Duodenal mucosa (tissue), 2 donors: Measurements from ENCODE around the gene UNC5A.

ENCODE experiments used
- H3K27ac ChIP-seq: one replicate; pipeline ENCODE4 v1.7.0; 2013; ENCODE audit warnings: low read depth, low read length
- H3K27me3 ChIP-seq, 2 donors: one replicate each; pipeline ENCODE4 v1.7.0; 2013; ENCODE audit warnings: low read length in 2 of 2, control low read depth in 1 of 2; ENCODE audit not compliant: insufficient read depth in 2 of 2, control insufficient read depth in 1 of 2
- H3K36me3 ChIP-seq, 2 donors: one replicate each; pipeline ENCODE4 v1.7.0; 2013; ENCODE audit warnings: low read length in 2 of 2, control low read depth in 1 of 2; ENCODE audit not compliant: insufficient read depth in 2 of 2, control insufficient read depth in 1 of 2
- H3K4me1 ChIP-seq, 2 donors: one replicate each; pipeline ENCODE4 v1.7.0; 2013; ENCODE audit warnings: low read length in 2 of 2, control low read depth in 1 of 2; ENCODE audit not compliant: insufficient read depth in 2 of 2, control insufficient read depth in 1 of 2
- H3K4me3 ChIP-seq, 2 donors: one replicate each; pipeline ENCODE4 v1.7.0; 2013; ENCODE audit warnings: low read length in 2 of 2, low read depth in 1 of 2
- H3K9ac ChIP-seq, 2 donors: one replicate each; pipeline ENCODE4 v1.7.0; 2013; ENCODE audit warnings: low read length in 2 of 2, low read depth in 1 of 2
- H3K9me3 ChIP-seq, 2 donors: one replicate each; pipeline ENCODE4 v1.7.0; 2013; ENCODE audit warnings: low read length in 2 of 2, control low read depth in 1 of 2; ENCODE audit not compliant: control insufficient read depth in 1 of 2

The UNC5A gene

DNA sequence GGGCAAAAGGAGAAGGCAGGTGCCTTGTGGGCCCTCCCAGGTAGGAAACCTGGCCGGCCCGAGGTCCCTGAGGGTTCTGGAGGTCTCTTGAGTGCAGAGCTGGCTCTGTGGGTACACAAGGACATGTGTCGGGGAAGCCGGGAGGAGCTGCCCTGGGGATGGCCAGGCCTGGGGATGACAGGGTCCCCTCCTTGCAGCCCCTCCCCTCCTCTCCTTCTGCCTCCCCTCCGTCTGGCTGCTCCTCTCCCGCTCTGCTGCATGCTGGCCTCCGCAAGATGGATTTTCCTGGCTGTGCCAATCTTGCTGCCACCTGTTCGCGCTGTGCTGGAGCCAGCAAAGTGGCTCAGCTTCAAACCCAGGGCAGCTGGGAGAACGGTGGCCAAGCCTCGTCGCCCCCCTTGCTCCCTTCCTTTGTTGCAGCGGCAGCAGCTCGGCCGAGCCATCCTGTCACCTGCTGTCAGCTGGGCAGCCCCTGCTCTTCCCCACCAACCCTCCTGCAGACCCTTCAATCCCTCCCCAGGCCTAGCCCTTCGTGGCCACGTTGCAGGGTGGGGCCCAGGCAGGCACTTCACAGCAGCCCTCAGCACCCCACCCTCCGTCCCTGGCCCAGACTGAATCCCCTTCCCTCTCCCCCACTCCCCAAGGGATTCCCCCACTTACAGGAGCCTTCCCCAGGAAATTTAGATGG is 17.6 kb upstream of the UNC5A start:
- peaks cover 25 to 35% of the 10 kb centered on the region in 2 donors for H3K27me3 ChIP-seq
- H3K4me3 ChIP-seq, result no peak overlapping the region
- no peaks in the 10 kb centered on the region for H3K36me3 ChIP-seq
- no peak overlapping the region for H3K9ac ChIP-seq
- no peak overlapping the region for H3K27ac ChIP-seq
- no peaks in the 10 kb centered on the region for H3K9me3 ChIP-seq
- H3K4me1 ChIP-seq, result no peaks in the 10 kb centered on the region

DNA sequence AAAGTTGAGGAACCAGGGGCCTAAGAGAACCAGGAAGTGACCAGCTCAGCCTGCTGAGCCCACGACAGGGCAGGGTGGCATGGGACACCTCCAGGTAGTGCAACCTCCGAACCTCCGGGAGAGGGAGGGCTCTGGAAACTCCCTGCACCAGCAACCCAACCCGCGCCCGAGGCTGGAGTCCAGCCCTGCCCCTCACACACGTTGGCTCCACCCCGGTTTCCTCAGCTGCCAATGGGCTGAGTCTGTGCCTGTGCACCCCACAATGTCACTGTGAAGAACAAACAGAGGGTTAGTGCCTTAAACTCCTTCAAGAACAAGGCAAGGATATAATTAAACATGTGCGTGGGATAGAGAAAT is 17.0 kb upstream of the UNC5A start:
- Histone ChIP-seq H3K27me3 (peaks cover 25 to 35% of the 10 kb centered on the region in 2 donors), H3K36me3 (no peaks in the 10 kb centered on the region), H3K4me3 (no peak overlapping the region), H3K9ac (no peak overlapping the region), H3K4me1 (no peaks in the 10 kb centered on the region), H3K9me3 (no peaks in the 10 kb centered on the region), H3K27ac (no peak overlapping the region)

DNA sequence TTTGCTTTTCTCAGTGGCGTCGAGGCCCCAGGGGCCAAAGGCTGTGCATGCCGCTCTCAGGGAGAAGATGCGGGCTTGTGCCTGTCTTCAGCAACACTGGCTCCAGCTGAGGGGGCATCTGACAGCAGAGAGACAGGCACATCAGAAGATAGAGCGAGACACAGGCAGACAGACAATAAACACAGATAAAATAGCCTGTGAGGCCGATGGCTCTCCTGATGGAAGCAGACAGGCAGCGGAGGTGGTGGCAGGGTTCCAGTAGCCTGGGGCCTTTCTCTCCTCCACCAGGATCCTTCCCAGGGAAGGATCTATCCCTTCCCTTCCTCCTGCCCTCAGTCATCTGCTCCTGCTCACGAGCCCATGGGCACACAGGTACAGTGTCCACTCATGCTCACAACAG is 16.6 kb upstream of the UNC5A start:
- Histone ChIP-seq H3K4me3 (no peak overlapping the region), H3K27ac (no peak overlapping the region), H3K9me3 (no peaks in the 10 kb centered on the region), H3K9ac (no peak overlapping the region), H3K36me3 (no peaks in the 10 kb centered on the region), H3K27me3 (peaks cover 22 to 31% of the 10 kb centered on the region in 2 donors), H3K4me1 (no peaks in the 10 kb centered on the region)

DNA sequence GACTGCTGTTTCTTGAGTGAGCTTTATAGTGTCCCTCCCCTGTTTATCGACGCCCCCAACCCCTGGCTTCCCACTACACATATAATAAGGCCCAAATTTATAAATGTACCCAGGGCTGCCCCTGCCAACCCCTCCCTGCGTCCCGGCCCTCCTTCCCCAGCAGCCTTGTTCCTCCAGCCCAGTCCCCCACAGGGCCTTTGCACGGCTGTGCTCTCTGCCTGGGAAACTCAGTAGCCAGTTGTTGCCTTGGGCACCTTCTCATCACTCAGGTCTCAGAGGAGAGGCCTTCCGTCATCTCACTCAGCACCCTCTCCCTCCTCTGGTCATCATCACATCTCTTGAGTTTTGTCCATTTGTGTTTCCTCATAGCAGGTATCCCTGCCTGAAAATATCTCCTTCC is 15.8 kb upstream of the UNC5A start:
- no peaks in the 10 kb centered on the region for H3K36me3 ChIP-seq
- no peaks in the 10 kb centered on the region for H3K4me1 ChIP-seq
- H3K27ac ChIP-seq, result no peak overlapping the region
- no peak overlapping the region for H3K9ac ChIP-seq
- H3K4me3 ChIP-seq, result no peak overlapping the region
- peaks cover 19 to 28% of the 10 kb centered on the region in 2 donors for H3K27me3 ChIP-seq
- no peaks in the 10 kb centered on the region for H3K9me3 ChIP-seq

DNA sequence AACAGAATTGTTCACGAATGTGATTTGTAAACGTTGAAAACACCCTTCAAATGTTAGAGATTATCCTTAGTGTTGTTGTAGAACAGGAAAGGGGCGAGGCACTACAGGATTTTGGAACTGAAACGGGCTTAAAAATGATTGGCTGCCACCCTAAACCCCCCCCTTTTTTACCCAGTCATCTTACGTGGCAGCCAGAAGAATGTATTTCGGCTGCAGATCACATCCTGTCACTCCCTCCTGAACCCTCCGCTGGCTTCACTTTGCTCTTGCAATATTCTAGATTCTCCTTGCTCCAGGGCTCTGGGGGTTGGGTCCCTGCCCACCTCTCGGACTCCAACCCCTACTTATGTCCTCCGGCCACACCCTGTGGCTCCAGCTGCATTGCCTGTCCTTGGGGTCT is 13.9 kb upstream of the UNC5A start:
- Histone ChIP-seq H3K36me3 (no peaks in the 10 kb centered on the region), H3K9ac (no peak overlapping the region), H3K27ac (no peak overlapping the region), H3K27me3 (peaks cover 19 to 23% of the 10 kb centered on the region in 2 donors), H3K4me3 (no peak overlapping the region), H3K9me3 (no peaks in the 10 kb centered on the region), H3K4me1 (no peaks in the 10 kb centered on the region)

DNA sequence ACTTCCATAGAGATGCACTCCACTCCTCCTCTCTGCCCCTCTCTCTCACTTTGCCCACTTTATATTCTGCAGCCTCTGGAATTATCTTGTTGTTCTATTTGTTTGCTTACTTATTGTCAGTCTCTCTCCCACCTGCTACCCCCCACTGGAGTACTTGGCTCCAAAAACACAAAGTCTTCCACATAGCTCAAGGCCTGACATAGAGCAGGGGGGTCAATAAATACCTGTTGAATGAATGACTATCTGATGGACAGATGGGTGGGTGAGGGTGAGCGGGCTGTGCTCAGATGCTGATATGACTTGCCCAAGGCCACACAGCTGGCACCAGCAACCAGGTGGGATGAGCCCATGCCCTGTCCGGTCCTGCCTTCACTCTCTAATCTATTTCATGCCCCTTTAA is 13.4 kb upstream of the UNC5A start:
- Histone ChIP-seq H3K27me3 (peaks cover 19 to 23% of the 10 kb centered on the region in 2 donors), H3K27ac (no peak overlapping the region), H3K9me3 (no peaks in the 10 kb centered on the region), H3K9ac (no peak overlapping the region), H3K36me3 (no peaks in the 10 kb centered on the region), H3K4me3 (no peak overlapping the region), H3K4me1 (no peaks in the 10 kb centered on the region)

DNA sequence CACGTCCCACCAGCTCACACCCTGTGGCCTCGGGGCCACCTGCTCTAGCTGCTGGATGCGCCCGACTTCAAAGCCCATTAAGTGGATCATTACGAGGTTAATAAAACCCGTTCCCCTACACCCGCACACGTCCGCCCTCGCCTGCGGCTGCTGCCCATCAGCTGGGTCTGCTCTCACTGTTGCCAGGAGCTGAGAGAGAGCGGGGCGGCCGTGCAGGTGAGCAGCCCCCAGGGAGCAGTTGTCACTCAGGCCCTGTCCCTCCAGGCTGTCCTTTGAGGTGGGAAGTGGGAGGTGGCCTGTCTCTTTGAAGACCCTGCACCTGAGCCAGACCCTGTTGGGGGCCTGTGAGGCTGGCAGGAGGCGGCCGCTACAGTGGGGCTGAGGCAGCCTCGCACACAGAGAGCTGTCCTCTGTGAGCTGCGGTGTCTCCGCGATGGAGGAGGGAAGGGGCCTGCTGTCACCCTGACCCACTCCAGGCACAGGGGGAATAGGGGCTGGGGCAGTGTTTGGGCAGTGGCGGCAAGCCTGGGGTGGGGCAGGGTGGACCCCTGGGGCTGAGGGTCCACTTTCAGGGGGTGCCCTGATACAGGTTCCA is 12.8 kb upstream of the UNC5A start:
- Histone ChIP-seq H3K9ac (no peak overlapping the region), H3K27ac (no peak overlapping the region), H3K9me3 (no peaks in the 10 kb centered on the region), H3K4me3 (no peak overlapping the region), H3K4me1 (no peaks in the 10 kb centered on the region), H3K36me3 (no peaks in the 10 kb centered on the region), H3K27me3 (peaks cover 19 to 23% of the 10 kb centered on the region in 2 donors)

DNA sequence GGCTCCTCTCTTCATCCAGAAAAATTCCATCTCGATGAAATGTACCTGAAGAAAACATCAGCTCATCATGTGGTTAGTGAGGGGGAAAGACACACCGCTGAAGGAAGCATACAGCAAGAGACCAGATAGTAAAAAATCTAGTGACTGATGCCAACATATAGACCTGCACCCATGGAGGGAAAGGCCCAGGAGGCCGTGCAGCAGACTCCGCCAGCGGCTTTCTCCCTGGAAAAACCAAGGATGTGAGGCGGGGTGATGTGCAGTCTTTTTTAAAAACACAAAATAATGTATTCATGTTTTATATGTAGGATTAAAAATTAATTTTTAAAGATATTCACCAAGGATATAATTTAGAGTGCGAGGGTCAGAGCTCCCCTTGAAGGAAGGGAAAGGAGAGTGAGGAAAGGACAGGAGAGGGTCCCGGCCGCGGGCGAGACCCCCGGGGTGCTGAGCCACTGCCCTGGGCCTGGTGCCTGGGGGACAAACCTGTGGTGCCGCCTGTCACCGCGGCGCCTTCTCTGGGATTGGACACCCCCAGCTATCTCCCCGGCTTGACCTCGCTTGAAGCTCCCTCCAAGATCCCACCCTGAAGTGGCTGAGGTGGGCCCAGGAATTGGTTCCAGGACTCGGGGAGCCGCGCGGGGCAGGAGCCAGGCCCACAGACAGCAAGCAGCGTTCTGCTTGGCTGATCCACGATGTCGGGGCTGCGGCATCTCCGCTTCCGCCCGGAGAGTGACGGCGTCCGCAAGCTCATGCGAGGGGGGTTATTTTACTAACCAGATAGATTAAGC is 12.1 kb upstream of the UNC5A start:
- H3K27me3 ChIP-seq, result peaks cover 15 to 22% of the 10 kb centered on the region in 2 donors
- no peaks in the 10 kb centered on the region for H3K4me1 ChIP-seq
- H3K36me3 ChIP-seq, result no peaks in the 10 kb centered on the region
- H3K9me3 ChIP-seq, result no peaks in the 10 kb centered on the region
- no peak overlapping the region for H3K9ac ChIP-seq
- no peak overlapping the region for H3K27ac ChIP-seq
- no peak overlapping the region for H3K4me3 ChIP-seq

DNA sequence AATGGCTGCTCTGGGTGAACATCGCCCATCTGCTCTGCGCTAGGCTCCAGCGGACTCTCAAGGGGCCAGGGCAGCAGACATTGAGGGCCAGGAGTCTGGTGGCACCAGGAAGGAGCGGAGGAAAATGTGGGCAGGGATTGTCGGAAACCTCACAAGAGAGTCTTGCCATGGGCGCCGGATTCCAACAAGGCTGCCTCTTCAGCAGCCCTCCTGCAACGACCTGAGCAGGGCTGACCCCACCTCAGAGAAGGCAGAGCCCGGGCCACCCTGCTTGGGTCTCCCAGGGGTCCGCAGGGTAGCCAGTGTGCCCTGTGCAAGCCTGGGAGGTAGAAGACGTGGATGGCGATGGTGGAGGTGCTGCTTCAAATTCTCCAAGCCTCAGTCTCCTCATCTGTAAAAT is 11.4 kb upstream of the UNC5A start:
- no peaks in the 10 kb centered on the region for H3K4me1 ChIP-seq
- H3K27me3 ChIP-seq, result peaks cover 13 to 15% of the 10 kb centered on the region in 2 donors
- H3K27ac ChIP-seq, result no peak overlapping the region
- no peak overlapping the region for H3K4me3 ChIP-seq
- no peaks in the 10 kb centered on the region for H3K9me3 ChIP-seq
- no peaks in the 10 kb centered on the region for H3K36me3 ChIP-seq
- H3K9ac ChIP-seq, result no peak overlapping the region

DNA sequence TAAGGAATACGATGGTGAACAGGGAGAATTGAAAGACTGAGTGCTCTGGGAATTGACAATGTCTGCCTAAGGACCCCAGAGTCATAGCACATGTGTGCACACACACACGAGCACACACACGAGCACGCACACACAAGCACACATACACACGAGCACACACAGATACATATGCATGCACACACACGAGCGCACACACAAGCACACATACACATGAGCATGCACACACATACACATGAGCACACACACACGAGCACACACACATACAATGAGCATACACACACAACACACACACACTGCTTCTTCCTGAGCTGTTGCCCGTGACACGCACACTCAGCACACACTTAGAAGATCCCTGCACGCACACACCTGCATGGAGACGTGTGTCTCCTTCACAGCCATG is 10.9 kb upstream of the UNC5A start:
- no peaks in the 10 kb centered on the region for H3K36me3 ChIP-seq
- no peaks in the 10 kb centered on the region for H3K9me3 ChIP-seq
- H3K27me3 ChIP-seq, result peaks cover 13% of the 10 kb centered on the region in 2 donors
- H3K4me1 ChIP-seq, result no peaks in the 10 kb centered on the region
- H3K9ac ChIP-seq, result no peak overlapping the region
- H3K4me3 ChIP-seq, result no peak overlapping the region
- no peak overlapping the region for H3K27ac ChIP-seq
